COLO668 (cell line): ENCODE measurements around the gene EPHA1.
A peak's percentile ranks its signal among the peaks of the same experiment; 100 is the strongest.

Experiments used
- DNase-seq: peaks from one replicate; lab custom pipeline; 2025; ENCODE audit not compliant: unreplicated experiment; lab: John Stamatoyannopoulos, UW

EPHA1 gene

GRCh38 chr7:143352531-143353002, 56.1 kb downstream of the EPHA1 start:
- DNase-seq, result no peak

DNA sequence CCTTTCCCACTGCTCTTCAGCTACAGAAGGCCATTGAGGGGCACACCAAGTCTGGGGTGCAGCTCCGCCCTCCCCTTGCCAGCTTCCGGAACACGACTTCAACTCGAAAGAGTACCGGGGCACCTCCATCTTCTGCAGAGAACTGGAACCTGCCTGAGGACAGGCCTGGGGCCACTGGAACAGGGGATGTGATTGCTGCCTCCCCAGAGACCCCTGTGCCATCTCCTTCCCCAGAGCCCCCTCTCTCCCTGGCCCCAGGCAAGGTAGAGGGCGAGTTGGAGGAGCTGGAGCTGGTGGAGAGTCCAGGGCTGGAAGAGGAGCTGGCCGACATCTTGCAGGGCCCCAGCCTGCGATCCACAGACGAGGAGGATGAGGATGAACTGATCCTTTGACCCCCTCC, 57.1 kb downstream of the EPHA1 start:
- no peak for DNase-seq

- DNase-seq, result no peak
Measured at GRCh38 chr7:143351060-143351459, 57.6 kb downstream of the EPHA1 start.

GRCh38 chr7:143347950-143348349, 60.7 kb downstream of the EPHA1 start:
- DNase-seq, result no peak

GRCh38 chr7:143346018-143346417, 62.6 kb downstream of the EPHA1 start:
- DNase-seq, result no peak

- peak; percentile 26 for DNase-seq
Measured at GRCh38 chr7:143345428-143345900, 63.2 kb downstream of the EPHA1 start.

- DNase-seq, result no peak
Measured at GRCh38 chr7:143343596-143343995, 65.1 kb downstream of the EPHA1 start.

- DNase-seq, result no peak
Measured at GRCh38 chr7:143341842-143342241, 66.8 kb downstream of the EPHA1 start.
